Stimulated activated CD8-positive, alpha-beta memory T cell treated with anti-CD3 and anti-CD28 coated beads, Interleukin-15, amount 100 ng/mL, for 24 hours (primary cell): ENCODE measurements around the gene LHPP.

Experiments
- DNase-seq: peaks from one replicate; pipeline ENCODE4 v3.0.0-alpha.2; 2020; ENCODE audit warnings: low read depth

LHPP gene

GRCh38 chr10:124447751-124448466 lies 13.7 kb upstream of the LHPP start:
- DNase-seq, result no peak

GRCh38 chr10:124448696-124449169 lies 12.9 kb upstream of the LHPP start:
- no peak for DNase-seq

- DNase-seq, result no peak
Measured at GRCh38 chr10:124449170-124450011, 12.2 kb upstream of the LHPP start.

- DNase-seq, result no peak
Measured at GRCh38 chr10:124450012-124450782, 11.4 kb upstream of the LHPP start, which contains the start of gene NKX1-2. NKX1-2 (minus strand) TSS chr10:124450035; CDS start chr10:124449943, 92 bp downstream.

- DNase-seq, result no peak
Measured at GRCh38 chr10:124450783-124451057, 10.9 kb upstream of the LHPP start.

- DNase-seq, result no peak
Measured at GRCh38 chr10:124451276-124451675, 10.3 kb upstream of the LHPP start.

GRCh38 chr10:124453960-124454610 lies 7.5 kb upstream of the LHPP start:
- no peak for DNase-seq

- DNase-seq, result no peak
Measured at GRCh38 chr10:124455441-124455840, 6.2 kb upstream of the LHPP start.

- no peak for DNase-seq
Measured at GRCh38 chr10:124458473-124458872, 3.1 kb upstream of the LHPP start.

- no peak for DNase-seq
Measured at GRCh38 chr10:124458889-124459288, 2.7 kb upstream of the LHPP start.

- DNase-seq, result no peak
Measured at GRCh38 chr10:124459395-124459794, 2.2 kb upstream of the LHPP start.

GRCh38 chr10:124460144-124460543 lies 1.5 kb upstream of the LHPP start:
- no peak for DNase-seq

GRCh38 chr10:124462348-124462695 lies 699 bp downstream of the LHPP start:
- DNase-seq, result no peak

- no peak for DNase-seq
Measured at GRCh38 chr10:124464028-124464965, 2.7 kb downstream of the LHPP start.

GRCh38 chr10:124465003-124465776 lies 3.6 kb downstream of the LHPP start:
- no peak for DNase-seq

- no peak for DNase-seq
Measured at GRCh38 chr10:124465777-124466488, 4.3 kb downstream of the LHPP start.

- DNase-seq, result no peak
Measured at GRCh38 chr10:124467165-124467564, 5.5 kb downstream of the LHPP start.

GRCh38 chr10:124468624-124469023 lies 7.0 kb downstream of the LHPP start:
- no peak for DNase-seq

GRCh38 chr10:124469956-124470484 lies 8.4 kb downstream of the LHPP start:
- DNase-seq, result no peak
